Stimulated activated CD8-positive, alpha-beta memory T cell treated with anti-CD3 and anti-CD28 coated beads, Interleukin-4, amount 100 ng/mL, for 4 hours (primary cell): ENCODE results near the gene HNRNPF.
A peak's percentile ranks its signal among the peaks of the same experiment; 100 is the strongest.
"Not testable (repeated sequence)": the region's sequence is repeated elsewhere in the genome, so short reads cannot be mapped to it uniquely, and the experiment has no call there.

Source experiments
- DNase-seq, 2 donors: peaks; one replicate each; pipeline ENCODE4 v3.0.0-alpha.2; 2020; ENCODE audit warnings: low read depth in 2 of 2, low spot score in 1 of 2

Gene HNRNPF

GRCh38 chr10:43421944-43422343 is 13.0 kb upstream of the HNRNPF start:
- not testable (repeated sequence) for DNase-seq

- no peak for DNase-seq
Observed at GRCh38 chr10:43421519-43421918, 12.5 kb upstream of the HNRNPF start.

- no peak for DNase-seq
Observed at GRCh38 chr10:43421201-43421507, 12.2 kb upstream of the HNRNPF start.

- DNase-seq = peak; percentile 52 to 76
Observed at GRCh38 chr10:43420369-43421200, 11.6 kb upstream of the HNRNPF start.

- no peak for DNase-seq
Observed at GRCh38 chr10:43419997-43420368, 11.0 kb upstream of the HNRNPF start.

- no peak for DNase-seq
Observed at GRCh38 chr10:43417950-43418768, 9.2 kb upstream of the HNRNPF start.

GRCh38 chr10:43415544-43415943 is 6.6 kb upstream of the HNRNPF start:
- no peak for DNase-seq

GRCh38 chr10:43411536-43411935 is 2.5 kb upstream of the HNRNPF start:
- no peak for DNase-seq

GRCh38 chr10:43410345-43410744 is 1.4 kb upstream of the HNRNPF start:
- DNase-seq = no peak

GRCh38 chr10:43409385-43410109 is 561 bp upstream of the HNRNPF start:
- peak; percentile 40 to 58 for DNase-seq

- no peak for DNase-seq
Observed at GRCh38 chr10:43408331-43408709, 666 bp downstream of the HNRNPF start.

- DNase-seq = peak; percentile 74 to 84
Observed at GRCh38 chr10:43407576-43408330, 1.2 kb downstream of the HNRNPF start.

- DNase-seq = no peak
Observed at GRCh38 chr10:43407148-43407575, 1.8 kb downstream of the HNRNPF start.

- no peak for DNase-seq
Observed at GRCh38 chr10:43404704-43405084, 4.3 kb downstream of the HNRNPF start.

- no peak for DNase-seq
Observed at GRCh38 chr10:43403911-43404703, 4.9 kb downstream of the HNRNPF start.

GRCh38 chr10:43402880-43403452 is 6.0 kb downstream of the HNRNPF start:
- no peak for DNase-seq

- DNase-seq = no peak
Observed at GRCh38 chr10:43402176-43402575, 6.8 kb downstream of the HNRNPF start.

GRCh38 chr10:43401627-43402026 is 7.4 kb downstream of the HNRNPF start:
- no peak for DNase-seq

- DNase-seq = no peak
Observed at GRCh38 chr10:43399320-43400310, 9.4 kb downstream of the HNRNPF start.
